H7 (cell line): Measurements from ENCODE around the gene PINLYP. TPM values are rescaled to one million over a fixed set of nuclear protein-coding genes. Genes with fewer than 3 reads are reported as not detected.
"Not testable (repeated sequence)": the region's sequence is repeated elsewhere in the genome, so short reads cannot be mapped to it uniquely, and the experiment has no call there.

Experiments
- DNase-seq: peaks from one replicate; pipeline ENCODE4 v3.0.0; 2012
- H3K27me3 ChIP-seq: 2 replicates; pipeline ENCODE4 v1.6.0; 2011; ENCODE audit warnings: mild to moderate bottlenecking, low read length; ENCODE audit not compliant: control insufficient read depth, insufficient read depth
- H3K36me3 ChIP-seq: replicated peaks from 2 replicates; pipeline ENCODE4 v1.5.1; 2011; ENCODE audit warnings: low read length; ENCODE audit not compliant: control insufficient read depth, insufficient read depth
- H3K4me3 ChIP-seq: 2 replicates; pipeline ENCODE4 v1.5.1; 2011; ENCODE audit warnings: low read depth, mild to moderate bottlenecking, control low read depth, low read length, moderate library complexity; ENCODE audit not compliant: insufficient read depth
- total RNA-seq: library from RNA; depleted of rRNA; stranded (reverse); fragments of >200 nt; shearing (Covaris generic); gene quantifications from 2 replicates; pipeline ENCODE4 v1.2.3, GENCODE V29; 2014

The PINLYP gene
- total RNA-seq, 1 experiment from 2014 or later: 6.2 TPM

GRCh38 chr19:43584484-43584883, 8.9 kb downstream of the PINLYP start:
- no peaks in the 10 kb centered on the region for H3K27me3 ChIP-seq
- H3K36me3 ChIP-seq: peaks cover 4% of the 10 kb centered on the region
- no peak for DNase-seq
- no peak overlapping the region for H3K4me3 ChIP-seq

- no peak for DNase-seq
- H3K36me3 ChIP-seq: peaks cover 4% of the 10 kb centered on the region
- no peak overlapping the region for H3K4me3 ChIP-seq
- H3K27me3 ChIP-seq: no peaks in the 10 kb centered on the region
Measured at GRCh38 chr19:43586346-43586745, 10.7 kb downstream of the PINLYP start.

GRCh38 chr19:43587029-43587428, 11.4 kb downstream of the PINLYP start:
- not testable (repeated sequence) for H3K27me3 ChIP-seq

GRCh38 chr19:43589277-43589676, 13.7 kb downstream of the PINLYP start:
- Histone ChIP-seq H3K27me3 (no peaks in the 10 kb centered on the region), H3K4me3 (no peak overlapping the region), H3K36me3 (peaks cover 12% of the 10 kb centered on the region)
- DNase-seq: no peak

More at GRCh38 chr19:43587029-43587428, 11.4 kb downstream of the PINLYP start:
- H3K36me3 ChIP-seq, DNase-seq, H3K4me3 ChIP-seq: not testable (repeated sequence)

- no peak for DNase-seq
- Histone ChIP-seq H3K4me3 (no peak overlapping the region), H3K27me3 (no peaks in the 10 kb centered on the region), H3K36me3 (peaks cover 12% of the 10 kb centered on the region)
Measured at GRCh38 chr19:43589678-43590077, 14.1 kb downstream of the PINLYP start.

- H3K4me3 ChIP-seq: no peak overlapping the region
- peaks cover 12% of the 10 kb centered on the region for H3K36me3 ChIP-seq
- no peak for DNase-seq
- H3K27me3 ChIP-seq: no peaks in the 10 kb centered on the region
Measured at GRCh38 chr19:43591904-43592772, 16.5 kb downstream of the PINLYP start.

DNA sequence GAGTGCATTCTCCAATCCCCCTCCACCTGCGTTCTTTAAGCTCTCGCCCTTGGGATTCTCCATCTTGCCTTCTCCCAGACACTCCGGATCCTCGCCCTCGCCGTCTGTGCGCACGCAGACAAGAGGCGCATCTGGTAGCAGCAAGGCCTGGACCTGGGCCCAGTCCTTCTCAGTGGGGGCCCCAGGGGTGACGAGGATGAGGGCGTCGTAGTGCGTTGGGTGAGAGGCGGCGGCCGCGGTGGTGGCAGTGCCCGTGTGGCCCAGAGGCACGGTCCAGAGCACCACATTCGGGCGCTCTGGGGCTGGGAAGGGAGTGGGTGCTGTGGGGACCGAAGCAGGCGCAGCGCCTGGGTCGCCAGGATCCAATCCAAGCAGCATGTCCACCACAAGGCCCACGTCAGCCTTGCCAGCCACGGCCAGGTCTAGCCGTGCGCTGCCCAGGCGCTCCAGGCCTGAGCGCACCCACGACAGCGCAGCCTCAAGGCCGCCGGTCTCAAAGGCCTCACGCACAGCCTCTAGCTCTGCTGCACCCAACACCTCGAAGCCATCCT, 17.3 kb downstream of the PINLYP start:
- no peaks in the 10 kb centered on the region for H3K27me3 ChIP-seq
- peaks cover 12% of the 10 kb centered on the region for H3K36me3 ChIP-seq
- H3K4me3 ChIP-seq: no peak overlapping the region
- DNase-seq: no peak

DNA sequence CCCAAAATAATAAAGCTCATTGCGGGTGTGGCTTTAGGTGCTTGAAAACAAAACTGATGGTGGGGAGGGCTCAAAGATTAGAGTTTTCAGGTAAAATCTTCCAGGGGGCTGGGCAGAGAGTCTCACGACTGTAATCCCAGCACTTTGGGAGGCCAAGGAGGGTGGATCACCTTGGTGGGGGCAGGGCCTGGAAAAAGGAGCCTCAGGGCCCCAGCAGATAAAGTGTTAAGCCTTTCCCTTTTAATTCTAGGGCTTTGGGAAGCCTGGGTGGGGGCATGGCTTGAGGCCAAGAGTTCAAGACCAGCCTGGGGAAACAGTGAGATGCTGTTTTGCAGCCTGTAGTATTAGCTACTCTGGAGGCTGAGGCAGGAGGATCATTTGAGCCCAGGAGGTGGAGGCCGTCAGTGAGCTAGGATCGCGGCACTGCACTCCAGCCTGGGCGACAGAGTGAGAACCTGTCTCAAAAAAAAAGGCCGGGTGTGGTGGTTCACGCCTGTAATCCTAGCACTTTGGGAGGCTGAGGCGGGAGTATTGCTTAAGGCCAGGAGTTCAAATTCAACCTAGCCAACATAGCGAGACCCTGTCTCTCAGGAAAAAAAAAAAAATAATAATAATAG, 18.6 kb downstream of the PINLYP start:
- no peak for DNase-seq
- Histone ChIP-seq H3K36me3 (peaks cover 10% of the 10 kb centered on the region), H3K27me3 (no peaks in the 10 kb centered on the region), H3K4me3 (no peak overlapping the region)

DNA sequence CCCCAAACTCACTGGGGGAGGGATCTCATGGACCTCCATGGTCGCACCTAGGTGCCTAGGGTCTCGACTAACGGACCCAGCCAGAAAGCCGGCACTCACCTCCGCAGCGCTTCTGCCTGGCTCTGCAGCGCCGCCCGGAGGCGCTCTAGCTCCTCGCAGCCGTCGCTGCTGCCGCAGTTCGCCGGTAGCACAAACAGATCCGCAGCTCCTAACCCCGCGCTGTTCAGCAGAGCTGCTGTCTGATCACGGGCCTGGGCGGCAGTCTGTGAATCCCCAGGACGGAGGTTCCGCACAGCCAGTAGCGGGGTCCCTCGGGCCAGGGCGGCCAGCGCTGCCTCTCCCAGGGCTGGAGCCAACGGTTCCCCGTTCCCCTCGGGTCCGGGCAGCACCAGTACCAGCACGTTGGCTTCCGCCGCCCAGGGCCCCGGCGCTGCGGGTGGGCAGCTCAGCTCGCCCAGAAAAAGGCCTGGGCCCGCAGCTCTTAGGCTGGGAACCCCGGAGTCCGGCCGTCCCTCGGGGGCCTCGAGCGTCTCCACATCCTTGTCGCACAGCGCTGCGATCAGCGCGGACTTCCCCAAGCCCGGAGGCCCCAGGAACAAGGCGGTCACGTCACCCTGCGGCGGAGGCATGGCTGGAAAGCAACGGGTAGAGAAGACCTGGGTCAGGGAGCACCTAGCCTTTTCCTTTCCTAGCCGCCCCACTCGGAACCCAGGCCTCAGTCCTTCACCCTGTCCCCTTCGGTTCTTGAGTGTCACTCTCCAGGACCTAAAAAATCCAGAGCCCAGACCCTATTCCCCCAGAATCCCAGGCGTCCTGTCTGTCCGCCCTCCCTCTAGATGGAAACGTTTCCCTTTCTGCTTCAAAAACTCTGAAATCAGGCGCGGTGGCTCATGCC, 19.4 kb downstream of the PINLYP start:
- H3K27me3 ChIP-seq: no peaks in the 10 kb centered on the region
- H3K4me3 ChIP-seq: peak overlapping the region; percentile 43
- DNase-seq: peak; percentile 89
- peaks cover 12% of the 10 kb centered on the region for H3K36me3 ChIP-seq

DNA sequence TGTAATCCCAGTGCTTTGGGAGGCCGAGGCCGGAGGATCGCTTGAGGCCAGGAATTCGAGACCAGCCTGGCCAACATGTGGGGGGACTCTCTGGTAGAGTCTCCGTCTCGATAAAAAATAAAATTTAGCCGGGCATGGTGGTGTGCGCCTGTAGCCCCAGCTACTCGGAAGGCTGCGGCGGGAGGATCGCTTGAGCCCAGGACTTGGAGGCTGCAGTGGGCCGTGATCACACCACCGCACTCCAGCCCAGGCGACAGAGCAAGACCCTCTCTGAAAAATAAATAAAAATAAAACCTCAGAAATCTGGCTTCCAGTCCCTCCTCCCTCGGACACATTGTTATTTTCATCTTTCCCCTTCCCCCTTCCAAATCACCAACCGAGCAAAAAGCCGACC, 20.0 kb downstream of the PINLYP start:
- Histone ChIP-seq H3K4me3 (peak overlapping the region; percentile 43), H3K36me3 (peaks cover 14% of the 10 kb centered on the region), H3K27me3 (no peaks in the 10 kb centered on the region)
- no peak for DNase-seq

DNA sequence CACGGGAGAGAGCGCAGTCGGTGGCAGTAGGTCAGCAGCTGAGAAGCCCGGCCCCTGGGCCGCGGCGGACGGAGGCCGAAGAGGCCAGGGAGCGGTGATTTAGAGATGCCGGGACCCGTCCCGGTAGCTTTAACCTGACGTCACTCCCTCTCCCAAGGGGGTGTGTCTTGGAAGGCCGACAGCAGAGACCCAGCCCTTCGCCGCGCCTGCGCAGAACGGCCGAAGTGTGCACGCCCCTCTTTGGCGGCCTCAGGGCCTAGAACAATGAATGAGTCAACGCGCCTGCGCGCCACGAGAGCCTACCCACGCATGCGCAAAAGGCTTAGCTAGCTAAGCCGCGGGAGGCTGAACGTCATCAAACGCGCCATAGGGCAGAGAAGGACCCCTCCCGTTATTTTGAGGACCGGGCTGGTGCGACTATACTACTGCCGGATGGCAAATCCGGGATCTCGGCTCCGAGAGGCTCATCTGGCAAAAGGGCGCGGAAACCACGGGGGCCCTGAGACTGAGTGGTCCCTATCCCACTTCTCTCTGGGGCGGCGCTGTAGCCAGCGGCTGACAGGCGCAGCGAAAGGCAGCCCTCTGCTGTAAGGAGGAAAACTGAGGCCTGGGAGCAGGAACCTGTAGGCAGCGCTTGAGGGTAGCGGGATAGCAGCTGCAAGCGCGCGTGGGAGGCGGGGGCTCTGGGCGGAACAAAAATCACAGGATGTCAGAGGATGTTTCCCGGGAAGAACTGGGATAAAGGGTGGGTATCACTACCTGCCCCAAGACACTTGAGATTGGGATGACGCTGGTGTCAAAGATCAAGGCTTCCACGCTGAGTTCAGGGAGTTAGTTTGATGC, 20.6 kb downstream of the PINLYP start, which contains the start of the genes IRGQ and ZNF576:
Gene IRGQ (minus strand): TSS at position 136 of the 843 bp plus-strand sequence. CDS start 796 bp downstream, outside the sequence.
Gene ZNF576 (plus strand): TSS at position 597 of the 843 bp plus-strand sequence. CDS start 514 bp downstream, outside the sequence.
- Histone ChIP-seq H3K27me3 (no peaks in the 10 kb centered on the region), H3K36me3 (peaks cover 14% of the 10 kb centered on the region), H3K4me3 (peak within 1 kb of the TSS; percentile 75)
- peak; percentile 99 for DNase-seq

DNA sequence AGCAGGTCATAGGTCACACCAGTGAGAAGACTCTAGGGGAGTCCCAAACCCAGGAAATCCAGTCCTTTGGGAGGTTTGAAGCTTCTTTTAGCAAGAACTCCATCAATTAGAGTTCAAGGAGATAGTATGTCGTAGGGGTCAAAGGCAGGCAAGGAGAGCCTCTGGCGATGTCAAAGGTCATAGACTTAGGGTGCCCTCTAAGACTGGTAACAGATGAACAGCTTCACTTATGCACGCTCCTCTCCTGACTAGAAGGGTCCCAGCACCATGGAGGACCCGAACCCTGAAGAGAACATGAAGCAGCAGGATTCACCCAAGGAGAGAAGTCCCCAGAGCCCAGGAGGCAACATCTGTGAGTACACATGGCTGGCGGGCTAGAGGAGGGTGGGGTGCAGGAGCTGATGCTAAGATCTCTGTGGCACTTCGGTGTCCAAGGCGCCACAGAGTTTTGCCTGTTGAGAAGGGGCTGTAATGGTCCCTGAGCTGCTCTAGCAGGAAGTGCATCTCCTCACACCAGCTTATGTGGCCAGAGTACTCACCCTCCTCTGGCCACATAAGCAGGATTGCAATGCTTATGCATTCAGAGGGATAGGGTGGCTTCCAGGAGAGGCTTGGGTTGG, 21.4 kb downstream of the PINLYP start:
- DNase-seq: no peak
- Histone ChIP-seq H3K4me3 (peak overlapping the region; percentile 75), H3K36me3 (peaks cover 14% of the 10 kb centered on the region), H3K27me3 (no peaks in the 10 kb centered on the region)

GRCh38 chr19:43597876-43598275, 22.3 kb downstream of the PINLYP start:
- H3K27me3 ChIP-seq: no peaks in the 10 kb centered on the region
- H3K4me3 ChIP-seq: no peak overlapping the region
- H3K36me3 ChIP-seq: peaks cover 14% of the 10 kb centered on the region
- DNase-seq: no peak
